NCI-H146 treated with DMSO at 0.1 percent for 48 hours (cell line): ENCODE results near the gene LRPAP1.
A peak's percentile ranks its signal among the peaks of the same experiment; 100 is the strongest.

ENCODE experiments used
- DNase-seq: peaks from one replicate; lab custom pipeline; 2025; ENCODE audit not compliant: unreplicated experiment; lab: John Stamatoyannopoulos, UW

LRPAP1 gene

DNA sequence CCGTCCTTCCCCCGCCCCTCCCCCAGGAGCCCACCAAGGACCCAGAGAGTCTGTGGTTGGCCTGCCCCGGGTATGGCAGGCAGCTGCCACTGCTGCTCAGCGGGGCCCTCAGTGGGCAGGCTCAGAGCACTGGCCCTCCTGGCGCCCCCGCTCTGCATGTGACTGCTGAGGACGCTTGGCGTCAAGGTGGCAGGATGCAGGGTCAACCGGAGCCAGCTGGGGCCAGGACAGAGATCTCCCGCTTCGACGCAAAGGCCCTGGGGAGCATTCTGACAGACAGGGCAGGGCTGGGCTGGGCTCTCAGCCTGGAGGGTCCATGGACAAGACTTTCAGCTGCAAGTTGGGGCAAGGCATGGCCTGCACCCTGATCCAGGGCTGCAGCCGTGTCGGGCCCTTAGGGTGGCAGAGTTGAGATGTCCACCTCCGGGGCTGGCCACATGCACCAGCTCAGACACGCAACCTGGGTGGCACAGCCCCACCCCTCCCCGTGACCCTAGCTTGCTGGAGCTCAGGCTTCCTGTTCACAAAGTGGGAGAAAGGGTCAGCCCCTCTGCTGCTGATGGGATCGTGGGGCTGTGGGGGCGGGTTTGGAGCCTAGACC is 30.3 kb downstream of the LRPAP1 start:
- DNase-seq, result no peak

DNA sequence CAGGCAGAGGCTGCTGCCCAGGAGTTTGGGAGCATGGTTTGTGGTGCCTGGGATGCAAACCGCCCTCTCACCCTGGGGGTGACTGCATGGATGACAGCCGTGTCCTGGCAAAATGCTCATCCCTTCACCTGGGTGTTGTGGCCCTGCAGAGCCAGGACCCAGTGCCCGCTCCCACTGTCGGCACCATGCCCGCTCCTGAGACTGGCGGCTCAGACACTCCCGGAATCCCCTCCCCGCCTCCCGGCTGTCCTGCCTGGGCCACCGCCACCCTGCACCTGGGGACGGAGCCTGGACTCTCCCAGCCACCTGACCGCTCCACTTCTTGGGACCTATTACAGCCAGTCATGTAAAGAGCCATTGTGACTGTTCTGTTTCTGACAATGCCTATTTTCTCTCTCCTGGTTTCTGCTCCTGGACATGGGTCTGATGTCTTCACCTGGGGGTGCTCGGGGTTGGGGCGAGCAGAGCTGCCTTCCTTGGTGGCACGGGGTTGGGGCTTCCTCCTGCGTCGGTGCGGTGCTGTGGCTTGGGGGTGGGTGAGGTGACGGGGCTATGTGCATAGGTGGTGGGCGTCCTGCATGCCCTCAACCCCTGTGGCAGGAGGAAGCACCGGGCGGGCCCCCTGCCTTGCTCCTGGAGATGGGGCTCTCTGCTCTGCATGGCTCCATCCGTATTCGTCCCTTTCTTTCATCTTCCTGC is 30.9 kb downstream of the LRPAP1 start:
- no peak for DNase-seq

DNA sequence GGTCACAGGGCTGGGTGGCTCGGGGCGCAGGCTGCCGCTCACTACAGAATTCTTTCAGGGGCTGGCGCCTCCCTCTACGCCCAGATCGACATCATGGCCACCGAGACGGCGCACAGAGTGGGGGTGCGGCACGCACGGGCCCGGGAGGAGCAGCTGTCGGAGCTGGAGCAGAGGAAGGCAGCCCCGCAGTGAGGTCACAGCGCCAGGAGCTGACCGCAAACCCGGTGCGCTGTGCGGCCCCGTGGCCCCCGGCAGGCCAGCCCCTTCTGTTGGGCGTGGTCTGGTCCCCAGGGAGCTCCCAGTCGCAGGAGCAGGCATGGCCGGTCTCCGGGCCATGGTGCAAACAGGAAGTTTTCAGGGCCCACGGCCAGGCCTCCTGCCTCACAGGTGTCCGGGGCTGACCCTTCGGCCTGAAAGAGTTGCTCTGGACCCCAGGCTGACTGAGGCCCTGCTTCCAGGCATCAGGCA is 31.6 kb downstream of the LRPAP1 start:
- DNase-seq, result no peak

DNA sequence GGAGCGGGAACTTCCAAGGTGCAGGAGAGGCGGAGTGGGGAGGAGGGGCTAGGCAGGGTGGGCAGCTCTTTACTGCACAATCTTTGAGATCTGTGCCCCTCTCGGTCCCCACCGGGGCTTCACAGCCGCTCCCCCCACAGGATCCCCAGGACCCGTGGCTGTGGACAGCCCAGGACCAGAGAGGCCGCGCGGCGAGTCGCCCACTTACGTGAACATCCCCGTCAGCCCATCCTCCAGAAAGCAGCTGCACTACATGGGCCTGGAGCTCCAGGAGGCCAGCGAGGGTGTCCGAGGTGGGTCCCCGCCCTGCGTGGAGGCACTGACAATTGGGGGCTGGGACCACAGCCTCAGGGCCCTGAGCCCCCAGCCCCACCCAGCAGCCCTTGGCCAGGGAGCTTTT is 32.1 kb downstream of the LRPAP1 start:
- DNase-seq, result no peak

DNA sequence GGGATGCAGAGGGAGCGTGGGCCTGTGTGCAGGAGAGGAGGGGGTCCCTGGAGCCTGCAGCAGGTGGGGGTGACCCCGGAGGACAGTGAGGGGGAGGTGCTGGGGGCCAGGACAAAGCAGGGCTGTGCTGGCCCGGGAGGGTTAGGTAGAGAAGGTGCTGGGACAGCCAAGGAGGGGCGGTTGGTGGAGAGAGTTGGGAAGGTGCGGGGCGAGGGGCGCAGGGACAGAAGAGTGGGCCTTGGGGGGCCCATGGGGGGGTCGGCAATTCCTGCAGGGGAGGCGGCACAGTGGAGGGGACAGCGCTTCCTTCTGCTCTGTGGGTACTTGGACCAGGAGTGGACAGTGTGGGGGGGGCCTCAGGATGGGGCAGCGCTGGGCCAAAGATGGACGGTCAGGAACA is 32.5 kb downstream of the LRPAP1 start:
- DNase-seq, result no peak

DNA sequence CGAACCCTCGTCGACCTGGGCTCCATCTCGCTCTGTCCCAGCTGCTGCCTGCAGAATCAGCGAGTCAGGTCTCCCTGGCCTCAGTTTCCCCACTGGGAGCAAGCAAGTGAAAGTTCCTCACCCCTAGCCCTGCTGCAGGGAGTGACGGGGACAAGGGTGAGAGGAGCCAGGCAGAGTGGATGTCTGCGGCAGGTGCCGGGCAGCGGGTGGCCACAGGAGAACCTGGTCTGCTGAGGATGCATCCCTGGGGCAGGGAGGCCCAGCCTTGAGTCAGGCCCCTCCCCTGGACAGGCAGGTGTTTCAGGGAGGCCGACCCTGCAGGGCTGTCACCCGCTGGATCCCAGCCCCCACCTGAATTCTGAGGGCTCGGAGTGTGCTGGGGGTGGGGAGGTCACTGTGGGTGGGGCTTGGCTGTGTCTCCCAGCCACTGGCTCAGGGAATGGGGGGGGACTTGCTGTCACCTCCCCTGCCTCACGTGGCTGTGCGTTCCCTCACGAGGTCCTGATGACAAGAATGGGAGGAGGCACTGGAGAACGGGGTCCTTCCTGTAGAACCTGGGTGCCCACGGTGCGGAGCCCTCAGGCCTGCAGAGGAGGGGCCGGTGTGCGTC is 33.2 kb downstream of the LRPAP1 start:
- peak; percentile 20 for DNase-seq

DNA sequence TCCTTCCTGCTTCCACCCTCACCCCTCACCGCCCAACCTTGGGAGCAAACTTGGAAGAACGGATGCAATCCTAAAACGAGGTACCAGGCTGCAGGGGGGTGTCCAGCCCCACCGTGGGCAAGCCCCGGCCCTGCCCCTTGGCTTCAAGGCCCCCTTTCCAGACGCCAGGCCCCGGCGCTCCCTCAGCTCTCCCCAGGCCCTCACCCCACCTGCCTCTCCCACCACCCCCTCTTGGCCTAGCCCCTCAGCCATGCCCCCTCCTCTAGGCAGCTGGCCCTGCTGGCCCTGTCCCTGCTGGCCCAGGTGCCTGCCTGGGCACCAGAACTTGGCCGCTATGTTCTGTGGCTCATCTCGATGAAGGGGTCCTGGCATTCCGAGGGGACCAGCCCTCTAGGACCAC is 33.8 kb downstream of the LRPAP1 start:
- no peak for DNase-seq

DNA sequence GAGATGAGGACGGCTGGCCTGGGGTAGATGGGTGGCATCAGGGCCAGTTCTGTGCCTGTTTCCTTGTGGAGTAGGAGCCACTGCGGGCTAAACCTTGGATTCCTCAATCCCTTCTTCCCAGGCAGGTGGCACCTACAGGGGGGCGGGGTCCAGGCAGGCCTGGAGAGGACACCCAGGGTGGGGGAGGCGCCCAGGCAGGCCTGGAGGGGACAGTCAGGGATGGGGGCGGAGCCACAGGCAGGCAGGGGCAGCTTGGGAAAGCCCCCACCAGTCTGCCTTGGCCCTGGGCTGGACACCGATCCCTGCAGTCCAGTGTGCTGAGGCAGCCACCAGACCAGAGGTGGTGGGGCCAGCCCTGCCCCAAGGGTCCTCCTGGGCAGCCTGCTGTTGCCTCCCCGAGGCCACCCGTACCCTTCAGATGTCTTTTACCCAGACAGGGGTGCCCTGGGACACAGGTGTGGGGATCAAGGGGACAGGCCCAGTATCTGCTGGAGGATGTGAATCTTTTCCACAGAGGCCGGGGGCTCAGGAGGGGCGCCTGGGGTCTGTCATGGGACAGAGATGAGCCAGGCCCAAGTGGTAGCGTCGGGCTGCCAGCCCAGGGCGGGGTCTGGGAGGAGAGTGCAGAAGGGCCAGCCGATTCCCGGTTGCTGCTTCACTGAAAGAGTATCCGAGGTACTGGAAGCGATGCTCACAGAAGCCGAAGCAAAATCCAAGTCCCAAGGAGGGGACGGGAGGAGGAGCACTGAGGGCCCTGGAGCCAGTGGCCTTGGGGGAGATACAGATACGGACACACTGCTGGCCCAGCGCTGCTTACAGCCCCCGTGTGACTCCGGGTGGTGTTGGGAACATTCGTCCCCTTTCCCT is 34.5 kb downstream of the LRPAP1 start:
- no peak for DNase-seq

DNA sequence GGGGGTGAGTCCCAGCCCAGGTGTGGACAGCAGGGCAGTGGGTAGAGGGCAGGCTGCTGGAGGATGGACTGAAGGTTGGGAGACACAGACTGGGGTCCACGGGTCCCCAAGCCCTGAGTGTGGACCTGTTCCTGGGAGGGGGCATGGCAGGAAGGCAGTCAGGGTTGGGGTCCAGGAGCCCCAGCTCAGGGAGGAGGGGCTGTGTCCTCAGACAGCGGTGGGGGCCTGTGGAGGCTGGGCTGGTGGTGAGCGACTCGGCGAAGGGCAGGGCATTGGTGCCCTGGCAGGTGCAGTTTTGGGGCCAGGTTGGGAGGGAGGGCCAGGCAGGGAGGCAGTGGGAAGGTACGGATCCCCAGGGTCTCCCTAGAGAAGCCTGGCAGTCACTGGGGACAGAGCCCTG is 35.1 kb downstream of the LRPAP1 start:
- no peak for DNase-seq

DNA sequence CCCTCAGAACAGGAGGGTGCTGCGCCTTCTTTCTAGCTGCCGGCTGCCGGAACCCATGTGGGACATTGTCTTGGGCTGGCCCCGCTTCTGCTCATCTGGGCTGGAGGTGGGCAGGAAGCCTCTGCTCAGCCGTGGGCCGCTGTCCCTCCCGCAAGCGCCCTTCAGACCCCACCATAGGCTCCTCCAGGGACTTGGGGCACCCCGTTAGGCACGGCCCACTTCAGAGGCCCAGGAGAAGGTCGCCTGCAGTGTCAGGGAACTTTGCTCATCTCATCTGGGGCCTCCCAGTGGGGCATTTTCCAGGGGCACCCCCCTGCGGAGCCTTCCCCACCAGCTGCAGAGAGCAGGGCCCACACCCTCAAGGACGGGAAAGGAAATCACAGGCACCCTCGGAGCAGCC is 36.2 kb downstream of the LRPAP1 start:
- no peak for DNase-seq

DNA sequence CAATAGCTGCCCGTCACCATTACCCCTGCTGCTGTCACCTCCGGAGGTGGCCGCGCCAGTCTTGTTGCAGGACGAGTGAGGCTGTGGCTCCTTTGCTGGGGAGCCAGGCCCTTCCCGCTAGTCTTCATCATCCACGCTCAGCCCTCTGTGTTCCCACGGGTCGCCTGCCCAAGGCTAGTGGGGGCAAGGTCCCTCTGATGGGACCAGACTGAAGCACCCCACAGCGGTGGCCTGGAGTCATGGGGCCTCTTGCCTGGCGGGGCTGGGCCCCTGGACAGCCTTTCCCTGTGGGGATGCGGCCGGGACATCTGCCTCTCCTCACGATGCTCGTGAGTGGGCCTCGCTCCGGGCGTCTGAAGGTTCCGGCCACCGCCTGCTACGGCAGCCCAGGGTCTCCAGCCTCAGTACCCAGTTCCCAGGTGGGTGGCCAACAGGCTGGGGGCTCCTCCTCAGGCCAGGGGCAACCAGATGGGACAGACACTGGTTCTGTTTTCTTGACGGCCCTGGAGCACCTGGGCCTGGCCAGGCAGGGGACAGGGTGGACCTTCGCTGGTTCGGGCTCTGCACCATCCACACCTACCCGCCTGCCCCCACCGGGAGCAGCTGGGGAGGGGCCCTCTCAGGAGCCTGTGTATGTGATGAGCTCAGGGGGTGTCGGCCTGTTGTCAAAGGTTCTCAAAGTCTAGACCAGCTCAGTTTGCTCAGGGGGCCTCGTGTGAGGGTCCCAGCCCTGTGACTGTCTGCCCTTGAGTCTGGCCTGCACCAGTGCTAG is 36.8 kb downstream of the LRPAP1 start:
- no peak for DNase-seq

DNA sequence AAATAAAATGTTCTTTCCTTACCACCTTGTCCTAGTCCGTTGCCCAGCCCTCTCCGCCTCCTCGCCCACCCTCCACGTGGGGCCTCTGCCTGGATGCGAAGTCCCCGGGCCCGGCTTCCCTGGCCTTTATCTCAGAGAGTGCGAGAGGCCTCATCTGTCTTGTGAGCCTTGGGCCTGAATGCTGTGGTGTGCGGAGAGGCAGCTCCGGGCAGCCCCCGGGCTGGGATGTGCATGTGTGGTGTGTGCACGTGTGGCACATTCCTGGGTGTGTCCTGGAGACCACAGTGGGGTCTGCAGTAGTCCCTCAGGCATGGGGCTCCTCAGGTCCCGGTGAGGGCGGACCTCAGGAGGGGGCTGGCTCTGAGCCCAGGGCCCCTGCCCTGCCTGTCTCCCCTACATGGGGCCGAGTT is 37.8 kb downstream of the LRPAP1 start:
- no peak for DNase-seq

DNA sequence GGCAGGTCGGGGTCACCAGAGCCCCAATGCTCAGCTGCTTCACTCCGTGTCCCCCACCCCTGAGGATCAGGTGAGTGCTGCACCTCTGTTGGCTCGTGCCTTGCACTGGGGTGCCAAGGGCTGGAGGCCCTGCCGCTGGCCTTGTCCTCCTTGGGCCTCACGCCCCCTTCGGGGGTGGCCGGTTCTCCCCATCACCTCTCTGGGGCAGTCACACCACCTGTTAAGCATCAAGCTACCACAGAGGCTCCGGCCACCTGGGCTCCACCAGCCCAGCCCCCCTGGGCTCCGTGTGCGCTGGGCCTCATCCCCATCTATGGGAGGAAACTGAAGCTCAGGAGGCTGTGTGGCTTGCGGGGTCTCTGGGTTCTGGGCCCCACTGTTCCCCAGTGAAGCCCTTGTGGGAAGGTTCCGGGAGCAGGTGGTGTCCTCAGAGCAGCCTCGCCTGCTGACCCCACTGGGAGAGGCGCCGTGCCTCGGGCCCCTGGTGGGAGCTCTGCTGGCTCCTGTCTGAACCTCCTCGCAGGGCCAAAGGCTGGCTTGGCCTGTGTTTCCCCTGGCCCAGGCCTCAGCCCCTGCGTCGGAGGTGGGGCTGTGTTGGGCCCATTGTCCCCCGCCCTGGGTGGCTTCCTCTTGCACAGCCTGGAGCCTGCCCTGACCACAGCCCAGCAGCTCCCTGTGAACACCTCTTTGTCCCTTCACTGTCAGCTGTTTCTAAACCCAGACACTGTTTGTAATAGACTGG is 38.3 kb downstream of the LRPAP1 start:
- DNase-seq, result no peak

DNA sequence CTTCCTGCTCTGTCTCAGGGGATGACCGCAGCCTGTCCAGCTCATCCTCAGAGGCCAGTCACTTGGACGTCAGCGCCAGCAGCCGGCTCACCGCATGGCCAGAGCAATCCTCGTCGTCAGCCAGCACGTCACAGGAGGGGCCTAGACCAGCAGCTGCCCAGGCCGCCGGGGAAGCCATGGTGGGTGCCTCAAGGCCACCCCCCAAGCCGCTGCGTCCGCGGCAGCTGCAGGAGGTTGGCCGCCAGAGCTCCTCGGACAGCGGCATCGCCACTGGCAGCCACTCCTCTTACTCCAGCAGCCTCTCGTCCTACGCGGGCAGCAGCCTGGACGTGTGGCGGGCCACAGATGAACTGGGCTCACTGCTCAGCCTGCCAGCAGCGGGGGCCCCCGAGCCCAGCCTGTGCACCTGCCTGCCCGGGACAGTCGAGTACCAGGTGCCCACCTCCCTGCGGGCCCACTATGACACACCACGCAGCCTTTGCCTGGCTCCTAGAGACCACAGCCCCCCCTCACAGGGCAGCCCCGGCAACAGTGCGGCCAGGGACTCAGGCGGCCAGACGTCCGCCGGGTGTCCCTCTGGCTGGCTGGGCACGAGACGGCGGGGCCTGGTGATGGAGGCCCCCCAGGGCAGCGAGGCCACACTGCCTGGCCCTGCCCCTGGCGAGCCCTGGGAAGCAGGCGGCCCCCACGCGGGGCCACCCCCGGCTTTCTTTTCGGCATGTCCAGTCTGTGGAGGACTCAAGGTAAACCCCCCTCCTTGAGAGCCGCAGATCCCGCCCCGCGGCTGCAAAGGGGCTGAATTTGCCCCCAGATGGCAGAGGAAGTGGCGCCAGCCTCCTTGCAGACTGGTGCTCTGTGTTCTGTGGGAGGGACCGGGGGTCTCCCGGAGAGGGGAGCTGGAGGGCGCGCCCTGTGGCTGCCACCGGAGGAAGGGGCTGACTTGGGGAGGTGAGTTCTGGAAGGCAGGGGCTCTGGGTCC is 39.2 kb downstream of the LRPAP1 start:
- no peak for DNase-seq

DNA sequence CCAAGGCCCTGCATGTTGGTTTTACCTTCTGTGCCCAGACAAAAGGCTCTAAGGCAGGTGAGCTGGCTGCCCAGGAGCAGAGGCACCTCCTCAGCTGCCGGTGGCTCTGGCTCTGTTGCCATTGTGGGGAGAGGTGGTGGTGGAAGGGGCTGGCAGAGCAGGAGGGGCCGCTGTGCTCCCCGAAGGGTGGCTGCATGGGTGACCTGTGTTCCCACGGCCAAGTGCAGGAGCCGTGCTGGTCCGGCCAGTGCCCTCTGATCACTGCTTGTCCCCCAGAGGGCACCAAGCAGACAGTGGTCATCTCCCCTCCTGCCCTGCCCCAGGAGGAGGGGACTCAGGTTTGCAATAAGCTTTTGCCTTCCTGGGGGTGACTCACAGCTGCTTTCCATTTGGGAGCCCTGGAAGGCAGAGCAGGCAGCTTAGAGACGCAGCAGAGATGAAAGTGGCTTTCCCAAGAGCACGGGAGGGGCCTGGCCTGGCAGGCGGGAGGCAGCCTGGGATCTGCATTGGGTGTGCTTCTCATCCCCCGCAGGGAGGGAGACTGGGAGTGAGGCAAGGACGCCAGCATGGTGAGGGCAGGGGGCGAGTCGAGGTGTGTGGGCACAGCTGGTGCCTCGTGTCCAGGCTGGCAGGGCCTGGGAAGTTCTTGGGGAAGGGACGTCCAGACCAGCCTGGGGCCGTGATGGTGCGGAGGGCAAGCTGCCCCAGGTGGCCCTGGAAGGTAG is 40.4 kb downstream of the LRPAP1 start:
- DNase-seq, result no peak

DNA sequence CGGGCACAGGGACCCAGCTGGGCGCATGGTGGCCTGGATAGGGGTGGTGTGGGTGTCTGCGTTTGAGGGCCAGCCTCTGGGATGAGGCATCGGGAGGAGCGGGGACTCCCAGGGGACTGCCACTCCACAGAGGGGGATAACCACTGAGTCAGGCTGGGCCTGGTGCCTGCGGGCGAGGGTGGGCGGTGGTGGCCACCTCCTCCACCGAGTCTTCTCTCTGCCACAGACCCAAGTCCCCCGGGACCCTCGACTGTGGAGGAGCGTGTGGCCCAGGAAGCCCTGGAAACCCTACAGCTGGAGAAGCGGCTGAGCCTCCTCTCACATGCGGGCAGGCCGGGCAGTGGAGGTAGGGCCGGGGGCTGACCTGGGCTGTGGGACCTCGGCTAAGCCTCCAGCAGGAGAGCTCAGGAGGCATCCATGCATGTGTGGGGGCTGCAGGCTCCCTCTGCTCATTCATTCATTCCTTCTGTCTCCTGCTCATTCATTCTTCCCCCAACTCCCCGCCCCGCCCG is 42.7 kb downstream of the LRPAP1 start:
- no peak for DNase-seq

DNA sequence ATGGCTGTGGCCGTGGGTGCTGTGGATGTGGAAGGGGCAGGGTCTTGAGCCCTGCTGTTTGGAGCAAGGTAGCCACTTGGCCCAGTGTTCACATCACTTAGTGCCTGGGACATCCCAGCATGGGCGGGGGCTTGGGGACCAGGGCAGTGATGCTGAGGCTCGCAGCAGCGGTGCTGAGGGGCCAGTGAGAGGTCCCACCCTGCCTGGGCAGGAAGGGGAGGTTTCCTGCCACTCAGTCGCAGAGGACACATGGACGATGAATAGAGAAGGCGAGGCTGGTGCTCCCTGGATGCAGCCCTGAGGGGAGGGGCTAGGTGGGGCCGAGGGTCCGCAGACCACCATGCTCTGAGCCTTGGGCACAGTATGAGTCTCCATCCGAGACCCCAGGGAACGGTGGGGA is 43.4 kb downstream of the LRPAP1 start:
- DNase-seq, result no peak

DNA sequence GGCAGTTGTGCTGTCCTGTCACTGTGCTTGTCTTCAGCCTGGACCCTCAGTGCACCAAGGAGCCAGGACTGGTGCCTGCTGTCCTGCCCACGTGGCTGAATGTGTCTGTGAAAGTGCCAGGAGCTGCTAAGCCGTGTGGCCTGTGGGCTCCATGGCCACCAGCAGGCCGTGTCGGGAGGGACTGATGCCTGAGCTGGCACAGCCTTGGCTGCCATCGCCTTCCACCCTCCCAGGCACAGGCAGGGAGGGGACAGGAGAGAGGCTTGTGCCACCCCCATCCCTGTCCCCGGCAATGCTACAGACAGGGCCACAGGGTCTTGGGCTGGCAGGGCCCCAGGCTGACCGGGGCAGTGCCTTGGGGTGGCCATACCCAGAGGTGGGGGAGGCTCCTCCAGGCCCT is 44.4 kb downstream of the LRPAP1 start:
- no peak for DNase-seq
